H9 (cell line): Measurements from ENCODE around the gene ATPAF1. TPM values are rescaled to one million over a fixed set of nuclear protein-coding genes. Genes with fewer than 3 reads are reported as not detected.

Experiments
- DNase-seq: peaks from one replicate; pipeline ENCODE4 v3.0.0-alpha.2; 2017
- H2AFZ ChIP-seq: one replicate; pipeline ENCODE4 v1.6.1; 2013; ENCODE audit warnings: mild to moderate bottlenecking, low read length, control low read depth, moderate library complexity
- H2AK5ac ChIP-seq: 2 replicates; pipeline ENCODE4 v1.6.1; 2013; ENCODE audit warnings: low read length, control low read depth, mixed read lengths; ENCODE audit not compliant: insufficient read length
- H2BK120ac ChIP-seq: one replicate; pipeline ENCODE4 v1.6.1; 2013; ENCODE audit warnings: low read depth, mild to moderate bottlenecking, low read length, control low read depth, inconsistent platforms; ENCODE audit not compliant: poor library complexity, severe bottlenecking
- H2BK12ac ChIP-seq: 2 replicates; pipeline ENCODE4 v1.6.1; 2013; ENCODE audit warnings: low read length, control low read depth, mixed read lengths, low read depth; ENCODE audit not compliant: insufficient read length
- H2BK15ac ChIP-seq: 2 replicates; pipeline ENCODE4 v1.6.1; 2013; ENCODE audit warnings: low read depth, low read length, control low read depth
- H2BK20ac ChIP-seq: one replicate; pipeline ENCODE4 v1.6.1; 2013; ENCODE audit warnings: low read depth, mild to moderate bottlenecking, low read length, control low read depth, inconsistent platforms; ENCODE audit not compliant: poor library complexity, severe bottlenecking
- H2BK5ac ChIP-seq: 2 replicates; pipeline ENCODE4 v1.6.1; 2013; ENCODE audit warnings: low read length, control low read depth, mixed read lengths; ENCODE audit not compliant: insufficient read length
- H3K14ac ChIP-seq: 2 replicates; pipeline ENCODE4 v1.6.1; 2013; ENCODE audit warnings: low read length, control low read depth; ENCODE audit not compliant: insufficient read depth
- H3K18ac ChIP-seq: 2 replicates; pipeline ENCODE4 v1.6.1; 2013; ENCODE audit warnings: low read depth, mild to moderate bottlenecking, mixed read lengths, low read length, control low read depth; ENCODE audit not compliant: insufficient read length
- H3K23ac ChIP-seq: 2 replicates; pipeline ENCODE4 v1.6.1; 2013; ENCODE audit warnings: low read length, control low read depth, mixed read lengths, low read depth; ENCODE audit not compliant: insufficient read length
- H3K23me2 ChIP-seq: 2 replicates; pipeline ENCODE4 v1.6.1; 2013; ENCODE audit warnings: low read depth, mild to moderate bottlenecking, mixed read lengths, low read length, control low read depth; ENCODE audit not compliant: insufficient read length, poor library complexity, severe bottlenecking
- H3K27ac ChIP-seq: 2 replicates; pipeline ENCODE4 v1.5.1; 2013; ENCODE audit warnings: low read length, control low read depth, mixed read lengths, low read depth; ENCODE audit not compliant: insufficient read length
- H3K27me3 ChIP-seq: 2 replicates; pipeline ENCODE4 v1.6.1; 2013; ENCODE audit warnings: low read length, control low read depth, inconsistent platforms; ENCODE audit not compliant: insufficient read depth
- H3K4ac ChIP-seq: 2 replicates; pipeline ENCODE4 v1.6.1; 2013; ENCODE audit warnings: low read depth, mild to moderate bottlenecking, control low read depth, inconsistent platforms, low read length, moderate library complexity
- H3K4me1 ChIP-seq: 2 replicates; pipeline ENCODE4 v1.6.1; 2013; ENCODE audit warnings: low read length, control low read depth, inconsistent platforms; ENCODE audit not compliant: insufficient read depth
- H3K4me2 ChIP-seq: 2 replicates; pipeline ENCODE4 v1.6.1; 2013; ENCODE audit warnings: low read length, control low read depth, mixed read lengths; ENCODE audit not compliant: insufficient read length, insufficient read depth
- H3K56ac ChIP-seq: 2 replicates; pipeline ENCODE4 v1.6.1; 2013; ENCODE audit warnings: low read depth, mild to moderate bottlenecking, mixed read lengths, low read length, control low read depth; ENCODE audit not compliant: insufficient read length
- H3K79me1 ChIP-seq: 2 replicates; pipeline ENCODE4 v1.6.1; 2013; ENCODE audit warnings: low read depth, mild to moderate bottlenecking, moderate library complexity, low read length, control low read depth, inconsistent platforms; ENCODE audit not compliant: insufficient read depth, poor library complexity, severe bottlenecking
- H3K79me2 ChIP-seq: 2 replicates; pipeline ENCODE4 v1.6.1; 2013; ENCODE audit warnings: low read length, control low read depth, inconsistent platforms; ENCODE audit not compliant: insufficient read depth
- H3K9ac ChIP-seq: 2 replicates; pipeline ENCODE4 v1.6.1; 2013; ENCODE audit warnings: low read length, control low read depth, mixed read lengths; ENCODE audit not compliant: insufficient read length; ENCODE audit errors: extremely low read depth
- H3K9me3 ChIP-seq: one replicate; pipeline ENCODE4 v1.6.1; 2013; ENCODE audit warnings: low read depth, low read length, inconsistent platforms; ENCODE audit not compliant: control insufficient read depth
- H3T11ph ChIP-seq: one replicate; pipeline ENCODE4 v1.6.1; 2013; ENCODE audit warnings: mild to moderate bottlenecking, low read length, control low read depth, inconsistent platforms
- H4K20me1 ChIP-seq: one replicate; pipeline ENCODE4 v1.6.1; 2013; ENCODE audit not compliant: control insufficient read depth, insufficient read length, insufficient read depth
- H4K5ac ChIP-seq: 2 replicates; pipeline ENCODE4 v1.6.1; 2013; ENCODE audit warnings: low read depth, mild to moderate bottlenecking, mixed read lengths, low read length, control low read depth; ENCODE audit not compliant: insufficient read length
- H4K8ac ChIP-seq: replicated peaks from 2 replicates; pipeline ENCODE4 v1.6.1; 2013; ENCODE audit warnings: low read length, control low read depth, mixed read lengths, low read depth; ENCODE audit not compliant: insufficient read length
- H4K91ac ChIP-seq: 2 replicates; pipeline ENCODE4 v1.6.1; 2013; ENCODE audit warnings: low read depth, mild to moderate bottlenecking, moderate library complexity, mixed read lengths, low read length, control low read depth; ENCODE audit not compliant: insufficient read length
- H3K27ac Mint-ChIP-seq, 3 experiments: 2 replicates in 2 of 3; 3 replicates in 1 of 3; pipeline ENCODE4 v1.8.0; 2020 to 2021; ENCODE audit warnings: mixed read lengths in 3 of 3, mild to moderate bottlenecking in 1 of 3, moderate library complexity in 1 of 3
- H3K27me3 Mint-ChIP-seq: 2 replicates; pipeline ENCODE4 v1.8.0; 2021; ENCODE audit warnings: low read depth, mild to moderate bottlenecking, moderate library complexity, mixed read lengths
- H3K36me3 Mint-ChIP-seq, 3 experiments: 2 replicates in 2 of 3; 3 replicates in 1 of 3; pipeline ENCODE4 v1.8.0; 2020 to 2021; ENCODE audit warnings: low read depth in 3 of 3, mixed read lengths in 3 of 3; ENCODE audit not compliant: insufficient read depth in 1 of 3
- H3K4me1 Mint-ChIP-seq, 2 experiments: 2 replicates each; pipeline ENCODE4 v1.8.0; 2020; ENCODE audit warnings: mixed read lengths in 2 of 2
- H3K4me3 Mint-ChIP-seq, 2 experiments: 2 replicates in 1 of 2; 3 replicates in 1 of 2; pipeline ENCODE4 v1.8.0; 2020 to 2021; ENCODE audit warnings: mild to moderate bottlenecking in 2 of 2, mixed read lengths in 2 of 2, moderate library complexity in 1 of 2
- H3K9me3 Mint-ChIP-seq, 2 experiments: 2 replicates in 1 of 2; 3 replicates in 1 of 2; pipeline ENCODE4 v1.8.0; 2020; ENCODE audit warnings: mild to moderate bottlenecking in 2 of 2, mixed read lengths in 2 of 2, moderate library complexity in 1 of 2
- CTCF ChIP-seq: fragments of 200-600 bp; sonication (generic); conservative IDR thresholded peaks from 3 replicates; pipeline ENCODE4 v1.8.0; 2021; ENCODE audit warnings: antibody characterized with exemption, mild to moderate bottlenecking
- WGBS: extraction: QIAGEN DNeasy Blood & Tissue Kit; methylation state at CpG from one replicate; pipeline ENCODE4 v1.1.7; 2013; ENCODE audit warnings: missing lambda C conversion rate, low lambda C conversion rate, mixed read lengths; ENCODE audit not compliant: insufficient read length; ENCODE audit errors: extremely low coverage; 5-methylcytosine and 5-hydroxymethylcytosine counted together
- total RNA-seq: library from RNA; stranded (reverse); gene quantifications from 2 replicates; pipeline ENCODE4 v1.2.1, GENCODE V29; 2021

The ATPAF1 gene
- total RNA-seq, 1 experiment from 2014 or later, result 57.3 TPM

DNA sequence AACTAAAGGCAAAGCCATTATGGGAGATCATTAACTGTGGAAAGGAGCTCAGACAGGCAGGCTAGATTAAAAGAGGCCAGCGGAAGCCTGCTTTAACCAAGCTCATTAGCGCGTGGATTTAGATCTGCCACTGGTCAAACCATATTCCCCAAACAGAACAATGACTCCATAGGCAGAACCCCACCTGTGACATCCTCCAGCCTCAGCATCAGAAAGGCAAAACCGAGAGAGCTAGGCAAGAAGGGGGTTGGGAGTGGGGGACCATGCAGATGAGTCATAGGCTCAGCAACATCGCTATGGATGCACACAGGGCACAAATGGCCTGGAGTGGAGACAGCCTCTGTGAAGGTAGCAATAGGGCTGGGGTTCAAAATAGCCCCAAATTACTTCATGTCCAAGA is 84.7 kb downstream of the ATPAF1 start:
- no CpG with 5 or more reads among the region's 5 CpGs for WGBS
- no peaks in the 10 kb centered on the region for H3K27me3 ChIP-seq
- H4K20me1 ChIP-seq, result no peaks in the 10 kb centered on the region
- peaks cover 5 to 25% (median 5%) of the 10 kb centered on the region in 3 experiments; a peak in 6 of 7 replicates for H3K36me3 Mint-ChIP-seq
- DNase-seq, result no peak
- H2BK12ac ChIP-seq, result no peak overlapping the region
- no peak overlapping the region for H2BK15ac ChIP-seq
- no peak overlapping the region for H3K27ac ChIP-seq
- no peaks in the 10 kb centered on the region for H3K9me3 Mint-ChIP-seq
- H2BK120ac ChIP-seq, result no peak overlapping the region
- 0 out of 2 replicates have a peak, but pooled peaks cover 2% of the 10 kb centered on the region for H3K4me1 ChIP-seq
- H3K9ac ChIP-seq, result no peak overlapping the region
- no peak overlapping the region for H3T11ph ChIP-seq
- no peak overlapping the region for H3K56ac ChIP-seq
- H2AFZ ChIP-seq, result no peak overlapping the region
- no peaks in the 10 kb centered on the region for H3K27me3 Mint-ChIP-seq
- H3K4me2 ChIP-seq, result no peak overlapping the region
- H3K79me1 ChIP-seq, result no peaks in the 10 kb centered on the region
- no peaks in the 10 kb centered on the region for H3K79me2 ChIP-seq
- H3K18ac ChIP-seq, result no peak overlapping the region
- H3K9me3 ChIP-seq, result no peaks in the 10 kb centered on the region
- H4K8ac ChIP-seq, result no peak overlapping the region
- H3K4me1 Mint-ChIP-seq, result peaks cover 22 to 35% of the 10 kb centered on the region in 2 experiments
- H2BK20ac ChIP-seq, result no peak overlapping the region
- no peak overlapping the region for H3K4ac ChIP-seq
- no peak overlapping the region for H4K91ac ChIP-seq
- no peaks in the 10 kb centered on the region for H3K23me2 ChIP-seq
- no peak overlapping the region for H2AK5ac ChIP-seq
- H4K5ac ChIP-seq, result no peak overlapping the region
- H3K27ac Mint-ChIP-seq, result no peak overlapping the region
- no peak overlapping the region for H3K14ac ChIP-seq
- no peak overlapping the region for H3K4me3 Mint-ChIP-seq
- H3K23ac ChIP-seq, result no peak overlapping the region
- TF ChIP-seq CTCF, result no peak
- no peak overlapping the region for H2BK5ac ChIP-seq
